ENCODE results near the gene YPEL5.

DNA sequence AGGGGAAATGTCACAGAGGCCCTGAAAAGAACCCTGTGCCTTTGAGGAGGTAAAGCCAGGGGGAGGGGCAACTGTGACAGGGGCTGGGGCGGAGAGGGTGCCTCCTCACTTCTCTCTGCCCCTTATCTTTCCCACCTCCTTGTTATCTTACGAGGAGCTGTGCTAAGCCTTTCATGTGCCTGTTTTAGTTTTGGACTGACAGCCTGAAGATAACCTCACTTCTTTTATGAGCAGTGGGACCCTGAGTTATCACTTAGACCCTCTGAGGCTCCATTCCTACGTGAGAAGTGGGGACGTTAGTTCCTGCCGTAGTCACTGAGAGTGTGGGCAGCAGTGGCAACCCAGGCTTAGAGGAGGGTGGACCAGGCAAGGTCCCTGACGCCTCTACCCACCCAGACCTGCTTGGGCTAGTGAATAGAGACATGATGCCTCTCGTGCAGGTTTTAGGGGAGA, 45.0 kb downstream of the YPEL5 start:
- TF ChIP-seq, protein P1, sequence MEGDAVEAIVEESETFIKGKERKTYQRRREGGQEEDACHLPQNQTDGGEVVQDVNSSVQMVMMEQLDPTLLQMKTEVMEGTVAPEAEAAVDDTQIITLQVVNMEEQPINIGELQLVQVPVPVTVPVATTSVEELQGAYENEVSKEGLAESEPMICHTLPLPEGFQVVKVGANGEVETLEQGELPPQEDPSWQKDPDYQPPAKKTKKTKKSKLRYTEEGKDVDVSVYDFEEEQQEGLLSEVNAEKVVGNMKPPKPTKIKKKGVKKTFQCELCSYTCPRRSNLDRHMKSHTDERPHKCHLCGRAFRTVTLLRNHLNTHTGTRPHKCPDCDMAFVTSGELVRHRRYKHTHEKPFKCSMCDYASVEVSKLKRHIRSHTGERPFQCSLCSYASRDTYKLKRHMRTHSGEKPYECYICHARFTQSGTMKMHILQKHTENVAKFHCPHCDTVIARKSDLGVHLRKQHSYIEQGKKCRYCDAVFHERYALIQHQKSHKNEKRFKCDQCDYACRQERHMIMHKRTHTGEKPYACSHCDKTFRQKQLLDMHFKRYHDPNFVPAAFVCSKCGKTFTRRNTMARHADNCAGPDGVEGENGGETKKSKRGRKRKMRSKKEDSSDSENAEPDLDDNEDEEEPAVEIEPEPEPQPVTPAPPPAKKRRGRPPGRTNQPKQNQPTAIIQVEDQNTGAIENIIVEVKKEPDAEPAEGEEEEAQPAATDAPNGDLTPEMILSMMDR (conservative IDR thresholded peaks at IDR 0.05 in 1 of 2, IDR thresholded peaks at IDR 0.05 in 1 of 2; ENCODE audit: low read depth in 1 of 2, low read length in 2 of 2), result no peak
- TF ChIP-seq EZH2 (IDR thresholded peaks at IDR 0.05; ENCODE audit: low read length, missing control alignments), result no peak

All from fibroblast of lung (primary cell).